ENCODE measurements around the gene KCNN4.

The KCNN4 gene

DNA sequence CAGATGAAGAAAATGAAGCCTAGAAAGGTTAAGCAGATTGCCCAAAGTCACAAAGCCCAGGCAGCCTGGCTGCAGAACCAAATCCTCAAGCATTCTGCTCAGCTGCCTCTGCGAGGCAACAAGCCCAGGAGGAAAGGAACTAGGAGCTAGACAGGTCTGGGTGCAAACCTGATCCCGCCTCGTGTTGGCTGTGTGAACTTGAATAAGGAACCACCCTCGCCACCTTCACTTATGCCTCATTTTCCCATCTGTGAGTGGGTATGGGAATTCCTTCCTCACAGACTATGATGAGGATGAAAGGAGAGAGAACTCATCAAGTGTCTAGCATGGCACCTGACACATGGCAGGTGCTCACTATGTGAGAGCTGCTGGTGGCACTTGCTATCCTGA, 32.6 kb downstream of the KCNN4 start:
- no peak for DNase-seq (ENCODE audit: low spot score)

DNA sequence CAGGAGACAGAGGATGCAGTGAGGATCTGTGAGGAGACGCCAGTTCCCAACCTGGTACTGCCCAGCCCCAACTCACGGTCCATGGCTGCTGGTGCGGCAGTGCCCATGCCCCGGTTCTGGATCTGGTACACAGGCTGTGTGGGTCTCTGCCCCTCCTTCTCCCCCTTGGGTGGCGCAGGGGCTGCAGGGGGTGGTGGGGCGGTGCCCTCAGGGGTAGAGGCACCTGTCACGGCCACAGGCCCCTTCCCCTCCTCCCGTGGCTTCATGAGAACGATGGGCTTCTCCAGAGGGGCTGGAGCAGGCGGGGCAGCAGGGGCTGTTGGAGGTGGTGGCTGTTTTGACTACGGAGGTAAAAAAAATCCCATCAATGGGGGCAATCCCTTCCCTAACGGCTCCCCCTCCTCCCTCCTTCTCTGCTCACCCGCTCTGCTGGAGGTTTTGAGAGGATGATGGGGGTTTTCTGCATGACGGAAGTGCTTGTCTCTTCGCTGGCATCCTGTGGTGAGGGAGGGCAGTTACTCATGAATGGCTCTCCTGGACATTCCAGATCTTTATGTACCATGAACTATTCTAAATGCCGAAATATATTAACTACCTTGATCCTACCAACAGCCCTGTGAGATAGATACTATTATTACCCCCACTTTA, 33.1 kb downstream of the KCNN4 start:
- DNase-seq (ENCODE audit: low spot score): no peak

DNA sequence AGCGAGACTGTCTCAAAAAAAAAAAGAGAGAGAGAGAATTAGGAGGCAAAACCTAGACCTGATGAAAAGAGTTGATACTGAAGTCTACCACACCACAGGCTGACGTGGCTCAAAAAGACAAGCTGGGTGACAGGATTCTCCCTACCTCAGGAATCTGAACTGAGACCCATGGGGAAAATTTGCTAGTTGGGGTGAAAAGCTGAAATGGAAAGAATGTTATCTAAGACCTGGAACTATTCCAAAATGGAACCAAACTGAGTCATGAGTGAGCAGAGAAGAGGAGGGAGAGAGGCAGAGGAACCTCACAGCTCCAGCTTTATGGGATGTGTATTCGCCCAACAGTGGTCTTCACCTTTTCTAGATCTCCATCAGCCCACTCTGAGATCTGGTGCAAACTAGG, 37.7 kb downstream of the KCNN4 start:
- DNase-seq (ENCODE audit: low spot score): no peak

DNA sequence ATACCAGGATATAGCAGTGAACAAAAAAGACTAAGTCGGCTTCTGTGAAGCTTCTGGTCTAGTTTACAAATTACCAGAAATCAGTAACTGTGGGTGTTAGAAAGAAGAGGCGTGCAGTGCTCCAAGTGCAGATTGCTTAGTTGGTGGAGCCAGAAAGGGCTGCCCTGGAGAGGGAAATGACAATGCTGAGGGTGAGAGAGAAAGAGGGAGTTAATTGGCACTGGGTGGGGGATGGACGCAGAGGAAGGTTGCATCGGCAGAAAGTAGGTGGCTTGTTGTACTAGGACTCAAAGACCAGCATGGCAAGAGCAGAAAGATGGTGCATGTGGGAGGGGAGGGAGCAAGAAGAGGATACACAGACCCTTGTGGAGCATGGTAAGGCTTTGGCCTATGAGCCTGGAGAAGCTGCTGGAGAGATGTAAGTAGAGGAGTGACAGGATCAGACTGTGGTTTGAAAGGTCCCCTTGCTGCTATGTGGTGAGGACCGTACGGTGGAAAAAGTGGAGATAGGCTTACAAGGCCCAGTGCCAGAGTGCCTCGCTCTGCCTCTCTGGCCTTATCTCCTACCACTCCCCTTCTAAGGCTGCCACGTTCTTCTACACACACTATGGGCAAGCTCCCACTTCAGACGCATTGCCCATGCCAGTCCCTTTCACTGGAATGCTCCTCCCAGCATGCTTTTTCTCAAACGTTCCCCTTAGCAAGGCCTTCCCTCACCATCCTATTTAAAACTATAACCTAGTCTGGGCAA, 39.5 kb downstream of the KCNN4 start:
- no peak for DNase-seq (ENCODE audit: low spot score)

DNA sequence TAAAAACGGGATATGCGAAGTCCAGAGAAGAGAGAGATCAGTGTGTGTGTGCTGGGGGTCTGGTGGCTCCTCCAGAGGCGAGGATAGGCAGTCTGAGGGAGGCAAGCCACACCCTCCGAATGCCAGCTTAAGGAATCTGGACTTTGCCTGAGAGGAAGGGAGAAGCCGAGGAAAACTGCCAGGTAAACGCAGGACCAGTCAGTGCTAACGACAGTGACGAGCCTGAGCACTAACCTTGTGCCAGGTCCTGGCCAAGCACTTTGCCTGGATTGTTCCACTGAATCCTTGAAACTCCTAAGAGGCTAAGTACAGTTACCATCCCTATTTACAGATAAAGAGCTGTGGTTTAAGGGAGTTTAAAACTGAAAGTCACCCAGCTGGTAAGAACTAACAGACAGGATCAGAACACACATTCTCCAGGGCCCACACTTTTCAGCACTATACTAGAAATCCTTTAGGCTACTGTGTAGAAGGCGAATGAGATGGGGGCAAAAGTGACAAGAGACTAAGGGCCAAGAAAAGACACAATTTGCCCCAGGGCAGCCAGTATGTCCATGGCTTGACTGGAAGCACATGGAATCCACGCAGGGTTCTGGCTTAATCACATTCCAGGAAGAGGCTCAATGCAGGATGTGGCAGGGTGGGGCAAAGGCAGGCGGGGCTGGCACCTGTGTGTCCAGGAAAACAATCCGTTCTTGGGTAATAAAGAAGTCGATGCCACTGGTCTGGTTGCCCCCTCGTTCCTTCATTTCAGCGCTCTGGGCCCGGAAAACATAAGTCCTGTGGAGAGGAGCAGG, 41.1 kb downstream of the KCNN4 start:
- no peak for DNase-seq (ENCODE audit: low spot score)

DNA sequence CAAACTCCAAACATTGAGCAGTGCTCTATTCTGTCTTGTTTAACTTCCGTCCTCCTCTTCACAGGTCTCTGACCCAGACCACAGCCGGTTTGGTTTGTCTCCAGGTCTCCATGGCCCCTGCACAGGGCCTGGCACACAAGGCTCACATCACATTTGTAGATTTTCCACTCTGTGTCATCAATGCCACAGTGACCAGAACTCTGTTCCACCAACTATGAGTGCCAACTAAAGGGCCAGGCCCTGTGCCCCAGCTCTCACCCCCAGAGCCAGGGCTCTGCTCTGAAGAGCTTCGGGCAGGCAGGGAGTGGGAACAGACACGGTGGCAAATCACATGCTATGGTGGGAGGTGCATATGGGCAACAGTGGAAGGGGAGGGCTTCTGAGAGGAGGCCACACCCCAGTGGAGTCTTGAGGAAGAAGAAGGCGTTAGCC, 42.0 kb downstream of the KCNN4 start:
- peak; percentile 68 for DNase-seq (ENCODE audit: low spot score)

DNA sequence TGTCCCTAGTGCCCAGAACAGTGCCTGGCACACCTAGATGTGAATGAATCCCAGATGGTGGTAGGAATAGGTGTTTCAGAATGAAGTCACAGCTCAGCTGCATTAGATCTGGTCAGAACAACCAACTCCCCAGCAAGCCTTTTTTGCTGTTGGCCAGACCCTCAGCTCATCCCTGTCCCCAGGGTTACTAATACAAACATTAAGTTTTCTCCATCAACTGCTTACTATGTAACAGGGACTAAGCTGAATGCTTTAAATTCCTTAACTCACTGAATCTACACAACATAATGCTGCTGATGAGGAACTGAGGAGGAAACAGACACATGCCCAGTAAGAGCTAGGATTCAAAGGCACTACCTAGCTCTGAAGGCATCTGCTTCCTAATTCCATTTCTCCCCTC, 44.8 kb downstream of the KCNN4 start:
- DNase-seq (ENCODE audit: low spot score): no peak

DNA sequence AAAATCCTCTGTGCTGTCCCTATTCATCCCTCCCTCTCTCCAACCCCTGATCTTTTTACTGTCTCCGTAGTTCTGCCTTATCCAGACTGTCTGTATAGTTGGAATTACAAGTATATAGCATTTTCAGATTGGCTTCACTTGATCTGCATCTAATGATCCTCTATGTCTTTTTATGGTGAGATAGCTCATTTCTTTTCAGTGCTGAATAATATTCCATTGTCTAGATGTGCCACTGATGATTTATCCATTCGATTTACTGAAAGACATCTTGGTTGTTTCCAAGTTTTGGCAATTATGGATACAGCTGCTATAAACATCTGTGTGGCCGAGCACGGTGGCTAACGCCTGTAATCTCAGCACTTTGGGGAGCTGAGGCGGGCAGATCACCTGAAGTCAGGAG, 45.8 kb downstream of the KCNN4 start:
- no peak for DNase-seq (ENCODE audit: low spot score)

DNA sequence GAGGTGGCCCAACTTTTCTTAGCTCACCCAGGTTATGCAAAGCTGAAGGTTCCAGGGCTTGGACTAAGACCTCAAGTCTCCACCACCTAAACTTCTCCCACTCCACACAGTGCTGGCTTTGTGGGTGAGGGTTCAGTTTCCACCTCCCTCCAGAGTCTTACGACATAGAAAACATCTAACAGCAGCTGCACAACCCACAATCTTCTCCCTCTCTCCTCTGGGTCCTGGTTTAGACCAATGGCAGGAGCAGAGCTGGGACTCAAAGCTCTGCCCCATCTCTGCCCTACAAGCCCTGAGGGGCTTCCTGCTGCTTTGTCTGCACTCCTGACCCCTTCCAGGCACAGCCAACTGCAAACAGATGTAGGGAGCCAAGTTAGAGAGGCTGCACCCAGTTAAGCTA, 48.9 kb downstream of the KCNN4 start:
- no peak for DNase-seq (ENCODE audit: low spot score)

DNA sequence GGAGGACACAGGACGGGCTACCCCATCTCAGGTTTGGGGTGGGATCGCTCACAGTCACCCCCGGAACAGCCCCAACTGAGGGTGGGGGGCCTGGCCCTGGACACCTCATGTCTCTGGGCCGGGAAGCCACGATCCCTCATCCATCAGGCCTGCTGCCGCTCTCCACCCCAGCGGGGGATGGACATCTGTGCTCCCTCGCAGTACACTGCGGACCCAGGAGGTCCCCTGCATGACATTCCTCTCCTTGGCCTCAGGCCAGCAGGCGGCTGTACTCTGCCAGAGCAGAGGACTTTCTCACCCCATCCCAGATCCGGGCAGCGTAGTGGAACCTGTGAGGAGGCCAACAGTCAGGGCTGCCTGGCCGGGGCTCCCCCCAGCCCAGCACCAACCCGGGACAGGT, 49.4 kb downstream of the KCNN4 start:
- no peak for DNase-seq (ENCODE audit: low spot score)

DNA sequence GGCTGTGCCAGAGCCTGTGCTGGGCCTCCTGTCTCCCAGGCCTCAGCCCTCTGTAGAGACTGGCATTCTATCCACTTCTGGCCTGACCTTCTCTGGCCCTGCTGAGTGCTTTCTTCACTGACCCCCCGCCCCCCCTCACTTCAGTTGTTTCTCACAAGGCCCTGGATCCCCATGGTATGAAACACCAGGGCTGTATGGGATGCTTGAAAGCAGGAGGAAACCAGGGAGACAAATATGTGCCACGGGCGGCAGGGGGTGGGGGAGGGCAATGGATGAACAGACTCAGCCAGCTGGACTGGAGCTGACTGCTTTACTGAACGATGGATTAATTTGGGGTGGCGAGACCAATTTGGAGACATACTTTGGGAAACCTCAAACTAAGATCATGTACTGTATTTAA, 50.9 kb downstream of the KCNN4 start:
- no peak for DNase-seq (ENCODE audit: low spot score)

DNA sequence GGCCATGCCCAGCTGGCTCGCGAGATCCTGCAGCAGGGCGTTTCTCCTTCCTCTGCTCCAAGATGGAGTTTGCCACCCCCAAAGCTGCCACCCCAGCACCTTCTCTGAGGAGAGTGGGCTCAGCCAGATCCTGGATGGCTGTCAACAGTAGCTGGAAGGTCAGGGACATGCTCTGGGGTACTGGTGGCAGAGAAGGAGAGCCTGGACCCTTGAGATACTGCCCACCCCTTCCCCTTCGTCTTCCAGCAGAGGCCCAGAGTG, 53.2 kb downstream of the KCNN4 start:
- DNase-seq (ENCODE audit: low spot score): no peak

DNA sequence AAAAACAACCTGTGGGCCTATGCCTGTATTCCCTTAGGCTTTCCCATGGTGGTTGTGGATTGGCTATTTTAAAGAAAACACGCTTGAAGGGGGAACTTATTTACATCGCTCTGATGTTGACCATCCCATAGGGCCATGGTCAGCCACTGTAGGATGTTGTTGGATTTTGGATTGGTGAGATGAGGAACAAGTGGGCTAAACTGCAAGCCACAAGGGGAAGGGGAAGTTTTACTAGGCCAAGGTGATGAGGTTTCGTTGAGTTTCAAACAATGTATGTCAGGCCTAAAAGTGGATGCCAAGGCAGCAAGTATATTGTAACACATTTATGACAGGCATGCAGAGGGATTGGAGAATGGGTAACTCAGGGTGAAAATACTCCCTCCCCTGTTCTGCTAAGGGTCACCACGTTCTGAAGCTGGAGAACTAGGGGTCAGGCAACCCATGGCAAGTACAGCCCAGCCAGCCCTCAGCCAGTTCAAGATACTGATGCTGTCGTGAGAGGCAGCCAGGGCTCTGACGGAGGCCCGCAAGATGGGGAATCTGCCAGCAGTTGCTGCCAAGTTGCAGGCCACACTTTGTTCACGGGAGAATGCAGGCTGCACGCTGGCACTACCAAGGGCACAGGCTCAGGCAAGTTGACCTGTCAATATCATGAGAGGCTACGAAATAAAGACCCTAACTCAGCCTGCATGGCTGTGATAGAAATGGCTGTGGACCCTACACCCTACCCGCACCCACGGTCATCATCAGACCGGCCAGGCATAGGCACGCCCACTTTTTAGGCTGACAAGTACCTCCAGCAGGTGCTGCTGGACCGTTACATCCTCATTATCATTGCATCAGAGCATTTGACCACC, 53.8 kb downstream of the KCNN4 start:
- no peak for DNase-seq (ENCODE audit: low spot score)

DNA sequence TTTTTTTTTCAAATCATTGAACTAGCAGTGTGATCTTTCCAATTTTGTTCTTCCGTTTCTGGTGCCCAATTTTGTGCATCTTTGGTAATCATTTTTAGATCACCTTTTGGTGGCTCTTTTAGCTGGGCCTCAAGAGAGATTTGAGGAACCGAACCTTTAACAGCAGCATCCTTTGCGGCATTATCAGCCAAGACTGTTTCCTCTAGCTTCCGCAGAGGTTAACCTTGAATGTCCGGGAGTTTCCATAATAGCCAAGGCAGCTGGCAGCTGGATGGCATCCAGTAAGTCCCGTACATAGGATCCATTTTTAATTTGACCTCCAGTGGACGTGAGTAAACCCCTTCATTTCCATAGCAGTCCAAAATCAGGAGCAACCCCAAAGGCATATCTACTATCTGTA, 55.3 kb downstream of the KCNN4 start:
- DNase-seq (ENCODE audit: low spot score): no peak

DNA sequence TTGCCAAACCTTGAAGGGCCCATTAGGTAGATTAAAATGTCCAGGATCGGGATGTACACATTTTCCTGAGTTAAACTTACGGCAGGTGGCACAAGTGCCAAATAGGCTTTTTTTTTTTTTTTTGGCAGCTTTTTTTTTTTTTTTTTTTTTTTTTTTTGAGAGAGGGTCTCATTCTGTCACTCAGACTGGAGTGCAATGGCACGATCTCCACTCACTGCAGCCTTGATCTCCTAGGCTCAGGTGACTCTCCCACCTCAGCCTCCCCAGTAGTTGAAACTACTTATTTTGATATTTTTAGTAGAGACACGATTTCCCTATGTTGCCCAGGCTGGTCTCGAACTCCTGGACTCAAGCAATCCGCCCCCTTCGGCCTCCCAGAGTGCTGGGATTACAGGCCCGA, 55.9 kb downstream of the KCNN4 start:
- DNase-seq (ENCODE audit: low spot score): no peak

DNA sequence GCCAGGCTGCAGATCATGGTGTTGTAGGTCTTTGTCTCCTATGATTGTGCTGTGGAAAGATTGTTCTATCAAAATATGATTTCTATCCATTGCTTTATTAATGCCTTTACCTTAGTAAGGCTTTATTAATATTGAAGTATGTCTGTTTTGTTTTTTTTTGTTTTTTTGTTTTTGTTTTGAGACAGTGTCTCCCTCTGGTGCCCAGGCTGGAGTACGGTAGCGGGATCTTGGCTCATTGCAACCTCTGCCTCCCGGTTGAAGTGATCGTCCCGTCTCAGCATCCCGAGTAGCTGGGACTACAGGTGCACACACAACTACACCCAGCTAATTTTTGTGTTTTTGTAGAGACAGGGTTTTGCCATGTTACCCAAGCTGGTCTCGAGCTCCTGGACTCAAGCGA, 57.2 kb downstream of the KCNN4 start:
- no peak for DNase-seq (ENCODE audit: low spot score)

DNA sequence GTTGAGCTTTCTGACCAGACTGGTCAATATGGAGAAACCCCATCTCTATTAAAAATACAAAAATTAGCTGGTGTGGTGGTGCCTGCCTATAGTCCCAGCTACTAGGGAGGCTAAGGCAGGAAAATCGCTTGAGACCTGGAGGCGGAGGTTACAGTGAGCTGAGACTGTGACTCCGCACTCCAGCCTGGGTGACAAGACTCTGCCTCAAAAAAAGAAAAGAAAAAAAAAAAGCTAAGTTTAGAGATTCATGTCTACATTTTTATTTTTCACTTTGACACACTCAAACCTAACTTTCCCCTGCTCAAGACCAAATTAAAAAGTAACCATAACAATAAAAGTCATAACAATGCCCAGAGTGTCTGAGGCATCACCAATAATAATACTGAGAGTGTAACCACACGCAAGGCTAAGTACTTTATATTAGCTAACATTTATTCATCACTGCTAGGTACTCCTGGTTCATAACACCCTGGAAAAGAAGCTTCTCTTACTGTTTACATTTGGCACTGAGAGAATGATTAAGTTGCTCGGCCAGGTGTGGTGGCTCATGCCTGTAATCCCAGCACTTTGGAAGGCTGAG, 59.2 kb downstream of the KCNN4 start:
- DNase-seq (ENCODE audit: low spot score): no peak

DNA sequence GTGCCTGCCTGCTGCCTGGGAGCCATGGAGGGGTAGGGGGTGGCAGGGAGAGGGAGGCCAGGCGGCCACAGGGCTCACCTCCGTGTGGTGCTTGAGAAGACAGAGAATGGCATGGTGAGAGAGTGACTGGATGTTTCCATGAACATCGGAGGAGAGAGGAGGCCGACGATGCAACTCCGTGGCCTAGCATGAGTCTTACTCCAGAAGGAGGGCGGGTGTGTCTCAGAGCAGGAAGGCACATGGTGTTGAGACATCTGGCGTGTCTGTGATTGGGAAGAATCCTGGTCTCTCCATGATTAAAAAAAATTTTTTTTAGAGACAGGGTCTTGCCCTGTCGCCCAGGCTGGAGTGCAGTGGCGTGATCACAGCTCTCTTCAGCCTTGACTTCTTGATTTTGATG, 59.8 kb downstream of the KCNN4 start:
- no peak for DNase-seq (ENCODE audit: low spot score)

DNA sequence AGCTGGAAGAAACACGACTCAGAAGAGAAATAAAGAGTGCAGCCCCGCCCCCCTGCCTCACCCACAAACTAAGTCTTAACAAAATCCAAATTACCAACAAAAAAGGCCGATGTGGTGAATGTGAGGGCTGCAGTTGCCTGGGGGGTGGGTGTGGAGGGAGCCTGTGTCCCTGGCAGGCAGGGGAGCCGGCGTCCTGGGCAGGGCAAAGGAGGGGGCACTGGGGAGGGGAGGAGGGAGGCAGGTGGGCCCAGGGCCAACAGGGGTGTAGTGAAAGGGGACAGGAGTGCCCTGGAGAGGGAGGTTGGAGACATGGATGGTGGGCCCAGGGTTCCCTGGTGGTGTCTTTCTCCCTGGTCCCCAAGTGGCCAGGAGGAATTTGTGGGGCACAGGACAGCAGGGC, 60.9 kb downstream of the KCNN4 start:
- no peak for DNase-seq (ENCODE audit: low spot score)

DNA sequence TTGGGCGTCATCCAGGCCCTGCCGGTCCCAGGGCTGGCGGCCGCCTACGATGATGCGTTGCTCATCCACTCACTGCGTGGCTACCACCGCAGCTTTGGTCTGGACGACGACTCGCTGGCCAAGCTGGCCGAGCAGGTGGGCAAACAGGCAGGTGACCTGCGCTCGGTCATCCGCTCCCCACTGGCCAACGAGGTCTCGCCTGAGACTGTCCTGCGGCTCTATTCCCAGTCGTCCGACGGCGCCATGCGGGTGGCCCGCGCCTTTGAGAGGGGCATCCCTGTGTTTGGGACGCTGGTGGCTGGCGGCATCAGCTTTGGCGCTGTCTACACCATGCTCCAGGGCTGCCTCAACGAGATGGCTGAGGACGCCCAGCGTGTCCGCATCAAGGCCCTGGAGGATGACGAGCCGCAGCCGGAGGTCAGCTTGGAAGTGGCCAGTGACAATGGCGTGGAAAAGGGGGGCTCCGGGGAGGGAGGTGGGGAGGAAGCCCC, 61.4 kb downstream of the KCNN4 start:
- DNase-seq (ENCODE audit: low spot score): no peak

DNA sequence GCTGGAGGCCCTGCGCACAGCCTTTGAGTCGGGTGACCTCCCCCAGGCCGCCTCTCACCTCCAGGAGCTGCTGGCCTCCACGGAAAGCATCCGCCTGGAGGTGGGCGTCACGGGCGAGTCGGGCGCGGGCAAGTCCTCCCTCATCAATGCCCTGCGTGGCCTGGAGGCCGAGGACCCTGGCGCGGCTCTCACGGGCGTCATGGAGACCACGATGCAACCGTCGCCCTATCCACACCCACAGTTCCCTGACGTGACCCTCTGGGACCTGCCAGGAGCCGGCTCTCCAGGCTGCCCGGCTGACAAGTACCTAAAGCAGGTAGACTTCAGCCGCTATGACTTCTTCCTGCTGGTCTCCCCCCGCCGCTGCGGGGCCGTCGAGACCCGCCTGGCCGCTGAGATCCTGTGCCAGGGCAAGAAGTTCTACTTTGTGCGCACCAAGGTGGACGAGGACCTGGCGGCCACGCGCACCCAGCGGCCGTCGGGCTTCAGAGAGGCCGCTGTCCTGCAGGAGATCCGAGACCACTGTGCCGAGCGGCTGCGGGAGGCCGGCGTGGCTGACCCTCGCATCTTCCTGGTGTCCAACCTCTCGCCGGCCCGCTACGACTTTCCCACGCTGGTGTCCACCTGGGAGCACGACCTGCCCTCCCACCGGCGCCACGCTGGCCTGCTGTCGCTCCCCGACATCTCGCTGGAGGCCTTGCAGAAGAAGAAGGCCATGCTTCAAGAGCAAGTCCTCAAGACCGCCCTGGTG, 62.0 kb downstream of the KCNN4 start:
- no peak for DNase-seq (ENCODE audit: low spot score)
